ENCODE measurements around the gene HOXD10. TPM values are rescaled to one million over a fixed set of nuclear protein-coding genes. Genes with fewer than 3 reads are reported as not detected.

The HOXD10 gene
- total and polyA plus RNA-seq, 2 experiments from 2014 or later = 16.0 to 17.2 TPM

- 87 to 89% methylated on average over 64 to 70 of the region's 70 CpGs for whole genome bisulfite sequencing, 2 experiments (ENCODE audit: low coverage in 1 of 2, low lambda C conversion rate in 2 of 2, missing lambda C conversion rate in 2 of 2)
- H3K27me3 ChIP-seq (replicated peaks; ENCODE audit: insufficient read depth) = no peaks in the 10 kb centered on the region
- H3K9me2 ChIP-seq (ENCODE audit: insufficient read depth) = no peaks in the 10 kb centered on the region
- peak within 1 kb of the TSS; percentile 100 for H3K4me2 ChIP-seq (ENCODE audit: unreplicated experiment)
- no peak for DNase-seq
- H3K4me1 ChIP-seq (ENCODE audit: insufficient read depth) = peaks cover 8% of the 10 kb centered on the region
- peaks cover 33% of the 10 kb centered on the region for H3K79me2 ChIP-seq (ENCODE audit: insufficient read depth)
- no peaks in the 10 kb centered on the region for H3K36me3 ChIP-seq (ENCODE audit: low read depth)
- no peak within 1 kb of the TSS for H3K9ac ChIP-seq
- H3F3A ChIP-seq (ENCODE audit: insufficient read depth) = peaks cover 26% of the 10 kb centered on the region
- peak within 1 kb of the TSS; percentile 79 for H3K4me3 ChIP-seq
- H3K27ac ChIP-seq = no peak within 1 kb of the TSS
- no peaks in the 10 kb centered on the region for H3K9me3 ChIP-seq (ENCODE audit: low read depth)
- TF ChIP-seq EZH2 (IDR thresholded peaks at IDR 0.05; ENCODE audit: insufficient read depth, poor library complexity, severe bottlenecking) (no peak), EZH2phosphoT487 (IDR thresholded peaks at IDR 0.05; ENCODE audit: insufficient read depth, low read depth) (no peak)
- in situ Hi-C loops (cut with MboI) = loop anchor here (25.0 kb wide), 1 partner anchor 1637 kb away; no protein-coding TSS in a partner anchor
- peak within 1 kb of the TSS; percentile 97 for H2AFZ ChIP-seq
- H4K20me1 ChIP-seq (ENCODE audit: insufficient read depth) = no peaks in the 10 kb centered on the region
Observed at GRCh38 chr2:176099728-176100546, 16.6 kb upstream of the HOXD10 start, which contains the start of gene HOXD12. HOXD12 (plus strand) TSS chr2:176099795; CDS start chr2:176099802, 7 bp downstream.

- Histone ChIP-seq H3K9ac (no peak overlapping the region), H3K4me1 (ENCODE audit: insufficient read depth) (peaks cover 8% of the 10 kb centered on the region), H3K36me3 (ENCODE audit: low read depth) (no peaks in the 10 kb centered on the region), H3K9me2 (ENCODE audit: insufficient read depth) (no peaks in the 10 kb centered on the region), H3K4me2 (ENCODE audit: unreplicated experiment) (no peak overlapping the region), H3K79me2 (ENCODE audit: insufficient read depth) (peaks cover 39% of the 10 kb centered on the region), H3K9me3 (ENCODE audit: low read depth) (no peaks in the 10 kb centered on the region), H2AFZ (no peak overlapping the region), H3K27ac (no peak overlapping the region), H3F3A (ENCODE audit: insufficient read depth) (peaks cover 26% of the 10 kb centered on the region), H3K4me3 (no peak overlapping the region), H4K20me1 (ENCODE audit: insufficient read depth) (no peaks in the 10 kb centered on the region), H3K27me3 (replicated peaks; ENCODE audit: insufficient read depth) (no peaks in the 10 kb centered on the region)
- no peak for DNase-seq
- TF ChIP-seq EZH2 (IDR thresholded peaks at IDR 0.05; ENCODE audit: insufficient read depth, poor library complexity, severe bottlenecking) = no peak
- TF ChIP-seq EZH2phosphoT487 (IDR thresholded peaks at IDR 0.05; ENCODE audit: insufficient read depth, low read depth) = no peak
- WGBS, 2 experiments (ENCODE audit: low coverage in 1 of 2, low lambda C conversion rate in 2 of 2, missing lambda C conversion rate in 2 of 2) = 95 to 96% methylated on average over 26 to 28 of the region's 28 CpGs
- in situ Hi-C loops (cut with MboI) = loop anchor here (25.0 kb wide), 1 partner anchor 1637 kb away; no protein-coding TSS in a partner anchor
Observed at GRCh38 chr2:176100547-176101140, 15.9 kb upstream of the HOXD10 start.

GRCh38 chr2:176101216-176101830 lies 15.3 kb upstream of the HOXD10 start:
- Histone ChIP-seq H3K9me3 (ENCODE audit: low read depth) (no peaks in the 10 kb centered on the region), H3K4me2 (ENCODE audit: unreplicated experiment) (no peak overlapping the region), H3K4me3 (no peak overlapping the region), H3K4me1 (ENCODE audit: insufficient read depth) (peaks cover 8% of the 10 kb centered on the region), H3F3A (ENCODE audit: insufficient read depth) (peaks cover 30% of the 10 kb centered on the region), H3K36me3 (ENCODE audit: low read depth) (no peaks in the 10 kb centered on the region), H3K9me2 (ENCODE audit: insufficient read depth) (no peaks in the 10 kb centered on the region), H3K27ac (no peak overlapping the region), H3K79me2 (ENCODE audit: insufficient read depth) (peaks cover 46% of the 10 kb centered on the region), H4K20me1 (ENCODE audit: insufficient read depth) (no peaks in the 10 kb centered on the region), H2AFZ (no peak overlapping the region), H3K27me3 (replicated peaks; ENCODE audit: insufficient read depth) (no peaks in the 10 kb centered on the region), H3K9ac (no peak overlapping the region)
- in situ Hi-C loops (cut with MboI) = loop anchor here (25.0 kb wide), 1 partner anchor 1636 kb away; no protein-coding TSS in a partner anchor
- DNase-seq = no peak
- TF ChIP-seq EZH2 (IDR thresholded peaks at IDR 0.05; ENCODE audit: insufficient read depth, poor library complexity, severe bottlenecking) (no peak), EZH2phosphoT487 (IDR thresholded peaks at IDR 0.05; ENCODE audit: insufficient read depth, low read depth) (no peak)
- 83 to 88% methylated on average over 2 of the region's 2 CpGs for WGBS, 2 experiments (ENCODE audit: low coverage in 1 of 2, low lambda C conversion rate in 2 of 2, missing lambda C conversion rate in 2 of 2)

- H3K9me2 ChIP-seq (ENCODE audit: insufficient read depth) = no peaks in the 10 kb centered on the region
- peaks cover 51% of the 10 kb centered on the region for H3K79me2 ChIP-seq (ENCODE audit: insufficient read depth)
- in situ Hi-C loops (cut with MboI) = loop anchor here (25.0 kb wide), 1 partner anchor 1635 kb away; no protein-coding TSS in a partner anchor
- H2AFZ ChIP-seq = no peak overlapping the region
- no peak for TF ChIP-seq EZH2phosphoT487 (IDR thresholded peaks at IDR 0.05; ENCODE audit: insufficient read depth, low read depth)
- TF ChIP-seq EZH2 (IDR thresholded peaks at IDR 0.05; ENCODE audit: insufficient read depth, poor library complexity, severe bottlenecking) = no peak
- no peak overlapping the region for H3K4me3 ChIP-seq
- no peaks in the 10 kb centered on the region for H3K36me3 ChIP-seq (ENCODE audit: low read depth)
- peaks cover 27% of the 10 kb centered on the region for H3F3A ChIP-seq (ENCODE audit: insufficient read depth)
- no peaks in the 10 kb centered on the region for H4K20me1 ChIP-seq (ENCODE audit: insufficient read depth)
- H3K4me1 ChIP-seq (ENCODE audit: insufficient read depth) = peaks cover 8% of the 10 kb centered on the region
- H3K4me2 ChIP-seq (ENCODE audit: unreplicated experiment) = no peak overlapping the region
- no peak overlapping the region for H3K27ac ChIP-seq
- no peak overlapping the region for H3K9ac ChIP-seq
- H3K9me3 ChIP-seq (ENCODE audit: low read depth) = no peaks in the 10 kb centered on the region
- WGBS, 2 experiments (ENCODE audit: low coverage in 1 of 2, low lambda C conversion rate in 2 of 2, missing lambda C conversion rate in 2 of 2) = 91 to 99% methylated on average over 5 of the region's 5 CpGs
- H3K27me3 ChIP-seq (replicated peaks; ENCODE audit: insufficient read depth) = no peaks in the 10 kb centered on the region
- DNase-seq = no peak
Observed at GRCh38 chr2:176101842-176102241, 14.7 kb upstream of the HOXD10 start.

Data from GM23248 (cell line).